HCT116 (cell line): Measurements from ENCODE around the gene HIRA.
A peak's percentile ranks its signal among the peaks of the same experiment; 100 is the strongest.

Experiments used
- FOSL1 ChIP-seq: IDR thresholded peaks from 2 replicates; pipeline ENCODE4 v1.6.1; 2012; ENCODE audit warnings: low read depth
- POLR2A ChIP-seq: IDR thresholded peaks from 2 replicates; pipeline ENCODE4 v1.7.0; 2011; ENCODE audit warnings: borderline replicate concordance; ENCODE audit not compliant: insufficient read depth, insufficient read length; ENCODE audit errors: extremely low read depth
- TF ChIP-seq, protein P1 (sequence below), 3 experiments: fragments of 200-600 bp in 1 of 3; sonication (generic) in 1 of 3; IDR thresholded peaks in 2 of 3; conservative IDR thresholded peaks in 1 of 3; 2 replicates each; pipeline ENCODE4 v1.5.1; 2012 to 2017; ENCODE audit warnings: low read depth in 2 of 3, low read length in 2 of 3, antibody characterized with exemption in 1 of 3, borderline replicate concordance in 1 of 3, control low read depth in 1 of 3, mild to moderate bottlenecking in 1 of 3, mixed read lengths in 1 of 3, mixed run types in 1 of 3, moderate library complexity in 1 of 3; ENCODE audit not compliant: insufficient read depth in 1 of 3

DNA sequence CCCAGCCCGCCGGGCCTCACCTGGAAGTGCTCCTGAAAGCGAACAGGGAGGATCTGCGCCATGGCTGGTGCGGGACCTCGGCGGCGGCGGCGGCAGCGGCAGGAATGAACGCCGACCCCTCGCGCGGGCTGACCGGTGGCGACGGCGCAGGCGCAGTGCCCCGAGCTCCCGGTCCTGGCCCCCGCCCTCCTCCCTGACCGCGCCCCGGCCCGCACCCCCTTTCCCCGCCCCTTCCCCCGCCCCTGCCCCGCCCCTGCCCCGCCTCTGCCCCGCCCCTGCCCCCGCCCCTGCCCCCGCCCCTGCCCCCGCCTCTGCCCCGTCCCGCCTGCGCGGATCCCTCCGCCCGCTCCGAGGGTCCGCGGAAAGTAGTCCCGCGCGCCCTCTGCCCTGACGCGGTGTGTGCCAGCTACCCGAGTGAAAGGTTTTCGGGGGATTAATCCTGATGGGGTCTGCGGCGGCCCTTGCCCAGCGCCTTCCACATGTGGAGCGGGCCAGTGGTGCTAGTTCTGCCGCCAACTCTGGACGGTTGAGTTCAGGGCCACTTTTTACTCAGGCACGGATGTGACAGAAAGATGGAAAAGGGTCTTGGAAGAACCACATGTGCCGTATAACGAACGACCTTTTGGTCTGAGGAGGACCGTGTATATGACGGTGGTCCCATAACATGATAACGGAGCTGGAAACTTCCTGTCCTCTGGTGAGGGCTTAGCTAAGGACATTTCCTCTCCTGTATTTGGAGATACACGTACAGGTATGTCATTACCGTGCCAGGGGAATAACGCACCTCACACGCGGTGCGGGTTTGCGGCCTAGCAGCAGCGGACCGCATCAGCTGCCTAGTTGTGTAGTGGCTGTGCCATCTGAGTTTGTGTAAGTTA, 139.7 kb downstream of the HIRA start, which contains the start of gene CLTCL1:
- TF ChIP-seq, protein P1, sequence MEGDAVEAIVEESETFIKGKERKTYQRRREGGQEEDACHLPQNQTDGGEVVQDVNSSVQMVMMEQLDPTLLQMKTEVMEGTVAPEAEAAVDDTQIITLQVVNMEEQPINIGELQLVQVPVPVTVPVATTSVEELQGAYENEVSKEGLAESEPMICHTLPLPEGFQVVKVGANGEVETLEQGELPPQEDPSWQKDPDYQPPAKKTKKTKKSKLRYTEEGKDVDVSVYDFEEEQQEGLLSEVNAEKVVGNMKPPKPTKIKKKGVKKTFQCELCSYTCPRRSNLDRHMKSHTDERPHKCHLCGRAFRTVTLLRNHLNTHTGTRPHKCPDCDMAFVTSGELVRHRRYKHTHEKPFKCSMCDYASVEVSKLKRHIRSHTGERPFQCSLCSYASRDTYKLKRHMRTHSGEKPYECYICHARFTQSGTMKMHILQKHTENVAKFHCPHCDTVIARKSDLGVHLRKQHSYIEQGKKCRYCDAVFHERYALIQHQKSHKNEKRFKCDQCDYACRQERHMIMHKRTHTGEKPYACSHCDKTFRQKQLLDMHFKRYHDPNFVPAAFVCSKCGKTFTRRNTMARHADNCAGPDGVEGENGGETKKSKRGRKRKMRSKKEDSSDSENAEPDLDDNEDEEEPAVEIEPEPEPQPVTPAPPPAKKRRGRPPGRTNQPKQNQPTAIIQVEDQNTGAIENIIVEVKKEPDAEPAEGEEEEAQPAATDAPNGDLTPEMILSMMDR (IDR thresholded peaks at IDR 0.05 in 2 of 3, conservative IDR thresholded peaks at IDR 0.05 in 1 of 3; ENCODE audit: borderline replicate concordance in 1 of 3, insufficient read depth in 1 of 3, low read depth in 2 of 3, low read length in 2 of 3), result no peak
- peak; percentile 66 for TF ChIP-seq POLR2A
- no peak for TF ChIP-seq FOSL1
